Hepatocyte (in vitro differentiated cells): ENCODE results near the gene CCSER2. TPM values are rescaled to one million over a fixed set of nuclear protein-coding genes. Genes with fewer than 3 reads are reported as not detected.

Experiments used
- DNase-seq: peaks from one replicate; pipeline ENCODE4 v3.0.0-alpha.2; 2016; ENCODE audit warnings: low spot score
- H2AFZ ChIP-seq: fragments of 200-600 bp; sonication (generic); 2 replicates; pipeline ENCODE4 v1.6.0; 2016; ENCODE audit warnings: antibody characterized with exemption, mild to moderate bottlenecking
- H3K27ac ChIP-seq: fragments of 200-600 bp; sonication (generic); 2 replicates; pipeline ENCODE4 v1.5.1; 2016; ENCODE audit warnings: mild to moderate bottlenecking
- H3K27me3 ChIP-seq: fragments of 200-600 bp; sonication (generic); 2 replicates; pipeline ENCODE4 v1.6.1; 2016
- H3K36me3 ChIP-seq: fragments of 200-600 bp; sonication (generic); replicated peaks from 2 replicates; pipeline ENCODE4 v1.5.1; 2016; ENCODE audit warnings: low read depth; ENCODE audit not compliant: insufficient read depth
- H3K4me1 ChIP-seq: fragments of 200-600 bp; sonication (generic); 2 replicates; pipeline ENCODE4 v1.5.1; 2016; ENCODE audit warnings: mild to moderate bottlenecking, moderate library complexity; ENCODE audit not compliant: insufficient read depth
- H3K4me2 ChIP-seq: fragments of 200-600 bp; sonication (generic); 2 replicates; pipeline ENCODE4 v1.6.0; 2016
- H3K4me3 ChIP-seq: fragments of 200-600 bp; sonication (generic); 2 replicates; pipeline ENCODE4 v1.5.1; 2016; ENCODE audit warnings: mild to moderate bottlenecking
- H3K79me2 ChIP-seq: fragments of 200-600 bp; sonication (generic); 2 replicates; pipeline ENCODE4 v1.6.0; 2017; ENCODE audit warnings: mild to moderate bottlenecking
- H3K9me2 ChIP-seq: fragments of 200-600 bp; sonication (generic); replicated peaks from 2 replicates; pipeline ENCODE4 v1.6.0; 2017; ENCODE audit warnings: mild to moderate bottlenecking; ENCODE audit not compliant: insufficient read depth
- H3K9me3 ChIP-seq: fragments of 200-600 bp; sonication (generic); 2 replicates; pipeline ENCODE4 v1.5.1; 2016; ENCODE audit warnings: low read depth, mild to moderate bottlenecking
- H4K20me1 ChIP-seq: fragments of 200-600 bp; sonication (generic); 2 replicates; pipeline ENCODE4 v1.6.0; 2016; ENCODE audit warnings: mild to moderate bottlenecking; ENCODE audit not compliant: insufficient read depth, poor library complexity, severe bottlenecking
- CTCF ChIP-seq: fragments of 200-600 bp; sonication (generic); IDR thresholded peaks from 2 replicates; pipeline ENCODE4 v1.5.1; 2016; ENCODE audit warnings: antibody characterized with exemption, mild to moderate bottlenecking; ENCODE audit not compliant: poor library complexity
- EZH2 ChIP-seq: fragments of 200-600 bp; sonication (generic); IDR thresholded peaks from 2 replicates; pipeline ENCODE4 v1.6.1; 2016; ENCODE audit warnings: antibody characterized with exemption, mild to moderate bottlenecking, borderline replicate concordance
- EZH2phosphoT487 ChIP-seq: fragments of 200-600 bp; sonication (generic); IDR thresholded peaks from one replicate; pipeline ENCODE4 v1.6.1; 2018; ENCODE audit warnings: antibody characterized with exemption, mild to moderate bottlenecking, low read depth, moderate library complexity; ENCODE audit not compliant: unreplicated experiment, severe bottlenecking
- WGBS: methylation state at CpG from one replicate; pipeline ENCODE4 v1.1.6; 2016; ENCODE audit warnings: low lambda C conversion rate; ENCODE audit errors: missing lambda C conversion rate; 5-methylcytosine and 5-hydroxymethylcytosine counted together
- polyA plus RNA-seq: library from polyadenylated mRNA; unstranded; fragments of >200 nt; fragmentation: Nextera tagmentation; extraction: Ambion mirVana; gene quantifications from 2 replicates; pipeline ENCODE4 v1.2.1, GENCODE V29; 2016
- total RNA-seq: library from RNA; depleted of rRNA; stranded (reverse); fragments of >200 nt; gene quantifications from 2 replicates; pipeline ENCODE4 v1.2.3, GENCODE V29; 2014

The CCSER2 gene
- total and polyA plus RNA-seq, 2 experiments from 2014 or later = 36.5 to 39.7 TPM

- TF ChIP-seq CTCF = peak; percentile 43
- no peak for TF ChIP-seq EZH2
- peak; percentile 70 for DNase-seq
- H3K79me2 ChIP-seq = peaks cover 44% of the 10 kb centered on the region
- no peak overlapping the region for H2AFZ ChIP-seq
- no peak overlapping the region for H3K27ac ChIP-seq
- H3K4me1 ChIP-seq = peaks cover 7% of the 10 kb centered on the region
- no peaks in the 10 kb centered on the region for H3K27me3 ChIP-seq
- peaks cover 6% of the 10 kb centered on the region for H4K20me1 ChIP-seq
- no peaks in the 10 kb centered on the region for H3K36me3 ChIP-seq
- no peak overlapping the region for H3K4me2 ChIP-seq
- H3K4me3 ChIP-seq = no peak overlapping the region
- 88% methylated on average over 2 of the region's 2 CpGs for WGBS
- H3K9me2 ChIP-seq = no peaks in the 10 kb centered on the region
- H3K9me3 ChIP-seq = no peaks in the 10 kb centered on the region
Observed at GRCh38 chr10:84429926-84430520, 101.6 kb downstream of the CCSER2 start.

GRCh38 chr10:84432891-84433290 is 104.5 kb downstream of the CCSER2 start:
- H3K4me2 ChIP-seq = no peak overlapping the region
- no peaks in the 10 kb centered on the region for H3K4me1 ChIP-seq
- H2AFZ ChIP-seq = no peak overlapping the region
- no peak for DNase-seq
- H3K9me2 ChIP-seq = no peaks in the 10 kb centered on the region
- no peak overlapping the region for H3K4me3 ChIP-seq
- 88% methylated on average over 5 of the region's 5 CpGs for WGBS
- no peak overlapping the region for H3K27ac ChIP-seq
- H4K20me1 ChIP-seq = peaks cover 6% of the 10 kb centered on the region
- no peaks in the 10 kb centered on the region for H3K36me3 ChIP-seq
- H3K9me3 ChIP-seq = no peaks in the 10 kb centered on the region
- no peak for TF ChIP-seq CTCF
- H3K79me2 ChIP-seq = peaks cover 35% of the 10 kb centered on the region
- no peaks in the 10 kb centered on the region for H3K27me3 ChIP-seq

DNA sequence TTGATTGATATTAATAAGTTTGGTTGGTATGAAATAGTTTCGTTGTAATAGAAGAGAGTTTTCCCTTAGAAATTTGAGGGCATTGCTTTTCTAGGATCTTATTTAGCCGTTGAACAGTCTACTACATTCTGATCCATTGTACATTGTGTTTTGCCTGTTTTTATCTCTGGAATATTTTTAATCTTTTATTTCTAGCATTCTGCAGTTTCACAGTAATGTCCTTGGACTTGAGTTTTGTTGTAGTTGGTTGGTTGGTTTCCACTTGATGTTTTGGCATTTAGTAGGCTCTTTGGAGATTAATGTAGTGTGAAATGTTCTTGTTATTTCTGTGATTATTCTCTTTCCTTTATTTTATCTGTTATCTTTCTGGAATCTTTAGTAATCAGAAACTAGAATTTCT is 112.4 kb downstream of the CCSER2 start:
- no peaks in the 10 kb centered on the region for H3K9me2 ChIP-seq
- H2AFZ ChIP-seq = no peak overlapping the region
- no peaks in the 10 kb centered on the region for H3K27me3 ChIP-seq
- TF ChIP-seq EZH2 (no peak), EZH2phosphoT487 (no peak), CTCF (no peak)
- no peak overlapping the region for H3K27ac ChIP-seq
- H3K79me2 ChIP-seq = peaks cover 6% of the 10 kb centered on the region
- no peak overlapping the region for H3K4me3 ChIP-seq
- no peaks in the 10 kb centered on the region for H3K4me1 ChIP-seq
- no peaks in the 10 kb centered on the region for H4K20me1 ChIP-seq
- H3K4me2 ChIP-seq = no peak overlapping the region
- peaks cover 8% of the 10 kb centered on the region for H3K9me3 ChIP-seq
- WGBS = 67% methylated on average over 2 of the region's 2 CpGs
- H3K36me3 ChIP-seq = peaks cover 8% of the 10 kb centered on the region
- DNase-seq = no peak
